Measurements from ENCODE around the gene TECPR2.

TECPR2 gene

GRCh38 chr14:102471921-102472790 is 109.4 kb downstream of the TECPR2 start:
- DNase-seq, result no peak

- no peak for DNase-seq
Measured at GRCh38 chr14:102472791-102473150, 110.0 kb downstream of the TECPR2 start.

- DNase-seq, result no peak
Measured at GRCh38 chr14:102473559-102473958, 110.8 kb downstream of the TECPR2 start.

GRCh38 chr14:102474934-102475333 is 112.2 kb downstream of the TECPR2 start:
- no peak for DNase-seq

GRCh38 chr14:102479107-102479506 is 116.4 kb downstream of the TECPR2 start:
- no peak for DNase-seq

- DNase-seq, result no peak
Measured at GRCh38 chr14:102479777-102480176, 117.0 kb downstream of the TECPR2 start.

GRCh38 chr14:102481371-102481770 is 118.6 kb downstream of the TECPR2 start:
- DNase-seq, result no peak

- DNase-seq, result peak; percentile 82
Measured at GRCh38 chr14:102481791-102482238, 119.1 kb downstream of the TECPR2 start.

GRCh38 chr14:102484316-102484715 is 121.6 kb downstream of the TECPR2 start:
- no peak for DNase-seq

- peak; percentile 46 for DNase-seq
Measured at GRCh38 chr14:102485693-102486512, 123.2 kb downstream of the TECPR2 start.

GRCh38 chr14:102486513-102487203 is 123.9 kb downstream of the TECPR2 start:
- DNase-seq, result no peak

GRCh38 chr14:102487204-102487577 is 124.5 kb downstream of the TECPR2 start:
- no peak for DNase-seq

- DNase-seq, result peak; percentile 44
Measured at GRCh38 chr14:102490456-102490855, 127.7 kb downstream of the TECPR2 start.

GRCh38 chr14:102491366-102491765 is 128.6 kb downstream of the TECPR2 start:
- DNase-seq, result no peak

GRCh38 chr14:102491786-102492530 is 129.2 kb downstream of the TECPR2 start:
- no peak for DNase-seq

GRCh38 chr14:102492531-102492910 is 129.8 kb downstream of the TECPR2 start:
- DNase-seq, result no peak

GRCh38 chr14:102493096-102493495 is 130.4 kb downstream of the TECPR2 start:
- DNase-seq, result no peak

GRCh38 chr14:102493585-102493984 is 130.8 kb downstream of the TECPR2 start:
- DNase-seq, result peak; percentile 48

- DNase-seq, result peak; percentile 48
Measured at GRCh38 chr14:102495491-102496330, 133.0 kb downstream of the TECPR2 start.

- DNase-seq, result no peak
Measured at GRCh38 chr14:102496331-102496691, 133.6 kb downstream of the TECPR2 start.

- peak; percentile 50 for DNase-seq
Measured at GRCh38 chr14:102496958-102497744, 134.4 kb downstream of the TECPR2 start.

All from islet precursor cell (in vitro differentiated cells).